ENCODE data around the gene FAP.

The FAP gene

GRCh38 chr2:162184821-162185450 is 58.3 kb downstream of the FAP start:
- DNase-seq, result no peak

GRCh38 chr2:162184359-162184758 is 58.9 kb downstream of the FAP start:
- DNase-seq, result no peak

- DNase-seq, result no peak
Measured at GRCh38 chr2:162182395-162182794, 60.9 kb downstream of the FAP start.

- DNase-seq, result no peak
Measured at GRCh38 chr2:162177301-162177700, 65.9 kb downstream of the FAP start.

- no peak for DNase-seq
Measured at GRCh38 chr2:162175714-162176113, 67.5 kb downstream of the FAP start.

- peak; percentile 81 for DNase-seq
Measured at GRCh38 chr2:162174746-162175145, 68.5 kb downstream of the FAP start.

GRCh38 chr2:162172802-162173370 is 70.4 kb downstream of the FAP start:
- no peak for DNase-seq

GRCh38 chr2:162166745-162167144 is 76.5 kb downstream of the FAP start:
- no peak for DNase-seq

GRCh38 chr2:162166174-162166573 is 77.1 kb downstream of the FAP start:
- DNase-seq, result no peak

- DNase-seq, result no peak
Measured at GRCh38 chr2:162164802-162165201, 78.4 kb downstream of the FAP start.

- DNase-seq, result no peak
Measured at GRCh38 chr2:162159446-162159845, 83.8 kb downstream of the FAP start.

- DNase-seq, result no peak
Measured at GRCh38 chr2:162156149-162156548, 87.1 kb downstream of the FAP start.

GRCh38 chr2:162155093-162155492 is 88.2 kb downstream of the FAP start:
- DNase-seq, result no peak

- DNase-seq, result peak; percentile 55
Measured at GRCh38 chr2:162153608-162154224, 89.5 kb downstream of the FAP start.

GRCh38 chr2:162152147-162152546 is 91.1 kb downstream of the FAP start, which contains the start of gene GCG:
TSS of gene GCG (minus strand) at chr2:162152247. CDS start at chr2:162149178, 3,069 bp downstream.
- DNase-seq, result no peak

GRCh38 chr2:162149940-162150339 is 93.3 kb downstream of the FAP start:
- no peak for DNase-seq

- no peak for DNase-seq
Measured at GRCh38 chr2:162149466-162149865, 93.8 kb downstream of the FAP start.

GRCh38 chr2:162148956-162149355 is 94.3 kb downstream of the FAP start:
- no peak for DNase-seq

- no peak for DNase-seq
Measured at GRCh38 chr2:162143969-162144368, 99.3 kb downstream of the FAP start.

- no peak for DNase-seq
Measured at GRCh38 chr2:162138310-162138709, 104.9 kb downstream of the FAP start.

- DNase-seq, result no peak
Measured at GRCh38 chr2:162127422-162127821, 115.8 kb downstream of the FAP start.

GRCh38 chr2:162126527-162126926 is 116.7 kb downstream of the FAP start:
- DNase-seq, result no peak

GRCh38 chr2:162126111-162126519 is 117.1 kb downstream of the FAP start:
- peak; percentile 58 for DNase-seq

- DNase-seq, result peak; percentile 63
Measured at GRCh38 chr2:162125138-162125537, 118.1 kb downstream of the FAP start.
